Measurements from ENCODE around the gene ABLIM2. TPM values are rescaled to one million over a fixed set of nuclear protein-coding genes. Genes with fewer than 3 reads are reported as not detected.

ABLIM2 gene
- total and polyA plus RNA-seq, 2 experiments from 2014 or later = 4.9 to 5.8 TPM

DNA sequence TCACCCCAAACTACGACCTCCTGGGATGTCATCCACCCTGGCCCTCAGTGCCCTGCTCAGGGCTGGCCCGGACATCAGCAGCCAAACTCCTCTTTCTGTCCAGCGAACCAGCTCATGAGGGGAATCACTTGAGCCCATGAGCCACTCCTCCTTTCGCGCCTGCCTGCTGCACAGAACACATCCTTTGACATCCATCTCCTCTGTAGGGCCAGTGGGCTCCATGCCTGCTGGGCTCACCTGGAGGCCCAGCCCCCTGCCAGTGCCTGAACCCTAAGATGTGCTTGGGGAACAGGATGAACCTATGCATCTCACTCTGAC, 43.5 kb downstream of the ABLIM2 start:
- Histone ChIP-seq H3K9me3 (ENCODE audit: low read depth) (no peaks in the 10 kb centered on the region), H3K36me3 (no peaks in the 10 kb centered on the region), H3K27ac (no peak overlapping the region), H3K27me3 (no peaks in the 10 kb centered on the region), H3K4me3 (no peak overlapping the region), H3K4me1 (ENCODE audit: low read depth) (peaks cover 12% of the 10 kb centered on the region)
- TF ChIP-seq, protein P1, sequence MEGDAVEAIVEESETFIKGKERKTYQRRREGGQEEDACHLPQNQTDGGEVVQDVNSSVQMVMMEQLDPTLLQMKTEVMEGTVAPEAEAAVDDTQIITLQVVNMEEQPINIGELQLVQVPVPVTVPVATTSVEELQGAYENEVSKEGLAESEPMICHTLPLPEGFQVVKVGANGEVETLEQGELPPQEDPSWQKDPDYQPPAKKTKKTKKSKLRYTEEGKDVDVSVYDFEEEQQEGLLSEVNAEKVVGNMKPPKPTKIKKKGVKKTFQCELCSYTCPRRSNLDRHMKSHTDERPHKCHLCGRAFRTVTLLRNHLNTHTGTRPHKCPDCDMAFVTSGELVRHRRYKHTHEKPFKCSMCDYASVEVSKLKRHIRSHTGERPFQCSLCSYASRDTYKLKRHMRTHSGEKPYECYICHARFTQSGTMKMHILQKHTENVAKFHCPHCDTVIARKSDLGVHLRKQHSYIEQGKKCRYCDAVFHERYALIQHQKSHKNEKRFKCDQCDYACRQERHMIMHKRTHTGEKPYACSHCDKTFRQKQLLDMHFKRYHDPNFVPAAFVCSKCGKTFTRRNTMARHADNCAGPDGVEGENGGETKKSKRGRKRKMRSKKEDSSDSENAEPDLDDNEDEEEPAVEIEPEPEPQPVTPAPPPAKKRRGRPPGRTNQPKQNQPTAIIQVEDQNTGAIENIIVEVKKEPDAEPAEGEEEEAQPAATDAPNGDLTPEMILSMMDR (IDR thresholded peaks at IDR 0.05; ENCODE audit: low read depth, low read length) = no peak
- no peak for DNase-seq (ENCODE audit: low read depth in 1 of 2, low spot score in 1 of 2)

DNA sequence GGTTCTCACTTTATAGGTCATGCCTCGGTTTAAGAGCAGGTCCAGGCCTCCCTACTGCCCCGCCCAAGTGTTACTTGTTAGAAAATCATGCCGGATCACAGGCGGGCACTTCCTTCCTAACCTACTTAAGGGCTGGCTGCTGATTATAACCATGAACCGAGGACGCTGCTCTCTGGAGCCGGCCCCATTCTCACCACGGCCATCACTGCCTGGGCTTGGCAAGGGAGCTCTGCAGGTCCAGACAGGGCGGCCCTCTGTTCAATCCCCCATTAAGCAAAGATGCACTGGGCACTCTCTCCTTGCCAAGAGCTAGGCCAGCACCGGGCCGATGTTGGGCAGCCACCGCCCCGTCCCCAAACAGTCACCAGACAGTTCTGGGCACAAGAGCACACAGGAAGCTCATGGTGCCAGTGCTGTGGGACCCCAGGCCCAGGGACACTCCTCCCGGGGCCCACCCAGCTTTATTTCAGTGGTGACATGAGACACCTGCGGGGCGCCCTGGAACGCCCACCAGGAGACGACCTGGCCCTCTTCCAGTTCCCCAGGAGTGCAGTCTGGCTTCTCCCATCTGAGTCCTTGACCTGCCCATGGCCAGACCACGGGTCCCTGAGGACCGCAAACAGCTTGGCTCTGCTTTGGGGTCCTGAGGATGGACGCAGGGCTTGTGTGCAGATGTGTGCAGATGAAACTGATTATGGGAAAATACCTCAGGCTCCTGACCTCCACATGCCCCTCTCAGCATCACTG, 44.0 kb downstream of the ABLIM2 start:
- peaks cover 12% of the 10 kb centered on the region for H3K4me1 ChIP-seq (ENCODE audit: low read depth)
- no peaks in the 10 kb centered on the region for H3K36me3 ChIP-seq
- H3K27ac ChIP-seq = no peak overlapping the region
- TF ChIP-seq, protein P1 (IDR thresholded peaks at IDR 0.05; ENCODE audit: low read depth, low read length) = no peak
- no peaks in the 10 kb centered on the region for H3K9me3 ChIP-seq (ENCODE audit: low read depth)
- no peak for DNase-seq (ENCODE audit: low read depth in 1 of 2, low spot score in 1 of 2)
- H3K4me3 ChIP-seq = no peak overlapping the region
- no peaks in the 10 kb centered on the region for H3K27me3 ChIP-seq

DNA sequence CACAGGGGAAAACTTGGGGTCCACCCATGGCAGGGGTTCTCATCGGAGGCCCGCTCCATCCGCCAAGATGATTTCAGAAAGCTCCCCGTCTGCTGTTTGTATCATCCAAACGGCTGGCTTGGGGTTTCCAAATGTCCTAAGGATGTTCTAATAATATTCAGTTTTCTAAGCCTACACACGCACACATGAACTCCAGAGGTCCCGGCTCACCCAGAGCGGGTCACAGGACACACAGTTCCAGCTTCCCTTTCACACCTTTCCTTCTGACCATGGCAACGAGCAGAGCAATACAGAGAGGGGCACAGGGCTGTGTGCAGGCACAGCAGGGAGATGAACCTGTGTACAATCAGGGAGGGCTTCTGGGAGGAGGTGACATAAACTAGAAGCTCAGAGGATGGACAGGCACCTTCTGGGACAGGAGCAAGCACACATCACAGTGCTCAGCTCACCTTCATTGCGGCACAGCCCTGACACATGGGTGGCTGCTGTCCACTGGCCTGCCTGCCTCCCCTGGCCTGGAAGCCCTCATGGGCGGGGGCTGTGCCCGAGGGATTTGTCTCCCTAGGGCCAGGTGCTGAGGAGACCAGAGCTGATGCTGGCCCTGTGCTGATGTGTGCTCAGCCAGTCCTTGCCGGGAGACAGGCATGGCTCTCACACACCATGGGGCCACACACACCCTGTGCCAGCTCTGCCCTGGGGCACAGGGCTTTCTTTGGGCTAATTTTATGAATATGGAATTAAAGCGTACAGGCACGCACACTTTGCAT, 44.8 kb downstream of the ABLIM2 start:
- no peak for DNase-seq (ENCODE audit: low read depth in 1 of 2, low spot score in 1 of 2)
- TF ChIP-seq, protein P1 (IDR thresholded peaks at IDR 0.05; ENCODE audit: low read depth, low read length) = no peak
- H3K27ac ChIP-seq = no peak overlapping the region
- no peaks in the 10 kb centered on the region for H3K27me3 ChIP-seq
- no peak overlapping the region for H3K4me3 ChIP-seq
- H3K9me3 ChIP-seq (ENCODE audit: low read depth) = no peaks in the 10 kb centered on the region
- no peaks in the 10 kb centered on the region for H3K36me3 ChIP-seq
- H3K4me1 ChIP-seq (ENCODE audit: low read depth) = peaks cover 12% of the 10 kb centered on the region

DNA sequence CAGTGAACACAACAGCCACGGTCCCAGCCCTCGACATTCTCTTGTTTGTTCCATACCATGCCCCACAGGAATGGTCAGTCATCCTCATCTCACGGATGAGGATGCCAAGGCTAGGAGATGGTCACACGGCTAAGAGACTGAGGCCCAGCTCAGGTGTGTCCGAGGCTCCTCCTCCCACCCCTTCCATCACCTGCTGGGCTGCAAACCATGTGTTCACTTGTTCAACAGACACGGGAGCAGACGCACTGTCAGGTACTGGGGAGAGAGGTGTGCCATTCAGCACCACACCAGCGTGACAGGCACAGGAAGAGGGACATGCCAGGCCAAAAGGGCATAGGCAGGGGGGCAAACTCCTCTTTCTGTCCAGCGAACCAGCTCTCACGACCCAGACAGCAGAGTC, 45.9 kb downstream of the ABLIM2 start:
- H3K36me3 ChIP-seq = no peaks in the 10 kb centered on the region
- DNase-seq (ENCODE audit: low read depth in 1 of 2, low spot score in 1 of 2) = no peak
- H3K9me3 ChIP-seq (ENCODE audit: low read depth) = no peaks in the 10 kb centered on the region
- TF ChIP-seq, protein P1 (IDR thresholded peaks at IDR 0.05; ENCODE audit: low read depth, low read length) = no peak
- peaks cover 12% of the 10 kb centered on the region for H3K4me1 ChIP-seq (ENCODE audit: low read depth)
- no peak overlapping the region for H3K4me3 ChIP-seq
- H3K27ac ChIP-seq = no peak overlapping the region
- H3K27me3 ChIP-seq = no peaks in the 10 kb centered on the region

DNA sequence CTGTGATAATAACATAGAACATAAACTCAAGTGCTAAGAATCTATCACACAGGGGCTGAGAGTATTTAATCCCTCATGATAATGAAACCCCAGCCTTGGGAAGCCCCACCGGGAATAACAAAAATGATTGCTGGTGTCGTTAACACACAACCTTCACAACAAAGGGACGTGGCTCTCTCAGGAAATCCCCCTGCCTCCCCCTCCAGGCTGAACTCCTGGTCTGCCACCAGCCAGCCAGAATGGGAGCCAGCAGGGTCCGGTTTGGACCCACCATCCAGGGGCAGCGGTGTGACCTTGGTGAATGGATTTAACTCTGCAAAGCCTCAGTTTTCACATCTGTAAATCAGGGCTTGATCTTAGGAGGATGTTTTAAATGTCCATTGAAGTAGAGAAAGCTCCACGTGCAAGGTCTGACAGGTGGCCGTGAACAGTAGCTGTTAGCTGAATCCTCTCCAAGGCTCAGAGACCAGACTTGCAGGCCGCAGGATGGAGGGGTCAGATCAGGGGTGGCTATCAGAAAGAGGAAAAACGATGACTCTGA, 46.5 kb downstream of the ABLIM2 start:
- no peak overlapping the region for H3K27ac ChIP-seq
- no peak overlapping the region for H3K4me3 ChIP-seq
- peaks cover 12% of the 10 kb centered on the region for H3K4me1 ChIP-seq (ENCODE audit: low read depth)
- no peaks in the 10 kb centered on the region for H3K36me3 ChIP-seq
- H3K27me3 ChIP-seq = no peaks in the 10 kb centered on the region
- H3K9me3 ChIP-seq (ENCODE audit: low read depth) = no peaks in the 10 kb centered on the region
- DNase-seq (ENCODE audit: low read depth in 1 of 2, low spot score in 1 of 2) = no peak
- TF ChIP-seq, protein P1 (IDR thresholded peaks at IDR 0.05; ENCODE audit: low read depth, low read length) = no peak

Data from cardiac muscle cell (in vitro differentiated cells and primary cell).